Measurements from ENCODE around the gene HIPK1. TPM values are rescaled to one million over a fixed set of nuclear protein-coding genes. Genes with fewer than 3 reads are reported as not detected.

The HIPK1 gene
- total RNA-seq, 1 experiment from 2014 or later, result 52.2 TPM

DNA sequence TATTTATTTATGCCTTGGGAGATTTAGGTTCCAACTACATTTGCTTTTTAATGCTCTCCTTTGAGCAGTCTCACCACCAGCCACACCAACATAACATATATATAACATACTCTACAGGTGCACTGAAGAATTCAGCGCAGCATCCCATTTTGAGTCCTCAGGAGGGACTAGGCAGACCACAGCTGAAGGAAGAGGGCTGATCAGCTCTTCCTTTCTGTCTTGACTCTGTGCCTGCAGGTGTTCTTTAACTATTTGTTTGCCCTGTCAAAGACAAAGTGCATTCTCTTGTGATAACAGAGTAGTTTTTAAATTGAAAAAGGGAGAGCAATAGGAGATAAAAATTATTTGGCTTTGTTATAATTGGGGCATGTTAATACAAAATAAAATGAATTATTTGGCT lies 17.0 kb downstream of the HIPK1 start:
- ChIA-PET CTCF (interaction anchor here (0.9 to 2.4 kb wide), 8 partner anchors 16 to 401 kb away, joined by 3 to 7 read pairs (median 3); partner anchors contain the start of genes AP4B1 and OLFML3), POLR2A (no interaction called here)
- Mint-ChIP-seq H3K4me3 (no peak overlapping the region), H3K9me3 (no peaks in the 10 kb centered on the region), H3K36me3 (peaks cover 12% of the 10 kb centered on the region), H3K27ac (no peak overlapping the region), H3K27me3 (ENCODE audit: low read depth) (no peaks in the 10 kb centered on the region), H3K4me1 (peaks cover 23% of the 10 kb centered on the region)
- TF ChIP-seq GTF2I (CRISPR knock-in tag; conservative IDR thresholded peaks at IDR 0.05), result no peak
- TF ChIP-seq OVOL2 (CRISPR knock-in tag; IDR thresholded peaks at IDR 0.05; ENCODE audit: borderline replicate concordance), result no peak
- TF ChIP-seq, protein P1, sequence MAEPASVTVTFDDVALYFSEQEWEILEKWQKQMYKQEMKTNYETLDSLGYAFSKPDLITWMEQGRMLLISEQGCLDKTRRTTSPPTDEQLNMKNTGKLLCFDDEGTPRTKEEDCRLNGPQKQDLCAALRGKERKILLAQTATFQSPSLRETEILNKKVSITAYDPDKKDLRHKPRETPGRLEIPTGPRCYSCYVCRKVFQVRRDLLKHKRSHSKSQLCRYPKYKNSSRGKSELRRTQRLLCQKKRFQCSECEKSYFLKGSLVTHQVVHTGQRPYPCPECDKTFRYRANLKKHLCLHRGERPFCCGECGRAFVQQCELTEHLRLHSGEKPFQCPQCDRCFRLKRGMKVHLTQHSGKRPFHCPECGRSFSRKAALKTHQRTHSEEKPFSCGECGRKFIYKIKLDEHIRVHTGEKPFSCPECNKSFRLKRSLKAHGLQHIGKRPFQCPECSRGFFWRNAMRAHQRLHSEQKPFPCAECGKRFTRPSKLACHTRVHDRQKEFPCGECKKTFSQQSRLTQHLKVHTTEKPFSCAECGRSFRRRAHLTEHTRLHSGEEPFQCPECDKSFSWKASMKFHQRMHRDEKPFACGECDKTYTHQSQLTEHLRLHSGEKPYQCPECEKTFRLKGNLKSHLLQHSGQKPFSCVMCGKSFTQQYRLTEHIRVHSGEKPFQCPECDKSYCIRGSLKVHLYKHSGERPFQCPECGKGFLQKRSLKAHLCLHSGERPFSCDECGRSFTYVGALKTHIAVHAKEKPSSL (CRISPR knock-in tag; conservative IDR thresholded peaks at IDR 0.05), result no peak
- TF ChIP-seq, protein P2, sequence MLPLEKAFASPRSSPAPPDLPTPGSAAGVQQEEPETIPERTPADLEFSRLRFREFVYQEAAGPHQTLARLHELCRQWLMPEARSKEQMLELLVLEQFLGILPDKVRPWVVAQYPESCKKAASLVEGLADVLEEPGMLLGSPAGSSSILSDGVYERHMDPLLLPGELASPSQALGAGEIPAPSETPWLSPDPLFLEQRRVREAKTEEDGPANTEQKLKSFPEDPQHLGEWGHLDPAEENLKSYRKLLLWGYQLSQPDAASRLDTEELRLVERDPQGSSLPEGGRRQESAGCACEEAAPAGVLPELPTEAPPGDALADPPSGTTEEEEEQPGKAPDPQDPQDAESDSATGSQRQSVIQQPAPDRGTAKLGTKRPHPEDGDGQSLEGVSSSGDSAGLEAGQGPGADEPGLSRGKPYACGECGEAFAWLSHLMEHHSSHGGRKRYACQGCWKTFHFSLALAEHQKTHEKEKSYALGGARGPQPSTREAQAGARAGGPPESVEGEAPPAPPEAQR (CRISPR knock-in tag; IDR thresholded peaks at IDR 0.05), result no peak
- no peak for TF ChIP-seq CREM (CRISPR knock-in tag; IDR thresholded peaks at IDR 0.05)
- TF ChIP-seq TEAD1 (CRISPR knock-in tag; IDR thresholded peaks at IDR 0.05), result no peak
- no peak for TF ChIP-seq ZNF263 (CRISPR knock-in tag; IDR thresholded peaks at IDR 0.05; ENCODE audit: low read depth)
- no peak for TF ChIP-seq RELA (CRISPR knock-in tag; IDR thresholded peaks at IDR 0.05; ENCODE audit: borderline replicate concordance)
- no peak for TF ChIP-seq MXD4 (CRISPR knock-in tag; IDR thresholded peaks at IDR 0.05; ENCODE audit: borderline replicate concordance)
- TF ChIP-seq, protein P3, sequence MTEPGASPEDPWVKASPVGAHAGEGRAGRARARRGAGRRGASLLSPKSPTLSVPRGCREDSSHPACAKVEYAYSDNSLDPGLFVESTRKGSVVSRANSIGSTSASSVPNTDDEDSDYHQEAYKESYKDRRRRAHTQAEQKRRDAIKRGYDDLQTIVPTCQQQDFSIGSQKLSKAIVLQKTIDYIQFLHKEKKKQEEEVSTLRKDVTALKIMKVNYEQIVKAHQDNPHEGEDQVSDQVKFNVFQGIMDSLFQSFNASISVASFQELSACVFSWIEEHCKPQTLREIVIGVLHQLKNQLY (CRISPR knock-in tag; IDR thresholded peaks at IDR 0.05), result no peak
- no peak for TF ChIP-seq JUN (CRISPR knock-in tag; IDR thresholded peaks at IDR 0.05)
- no peak for TF ChIP-seq FOXJ3 (CRISPR knock-in tag; IDR thresholded peaks at IDR 0.05; ENCODE audit: borderline replicate concordance)
- TF ChIP-seq NR1H2 (CRISPR knock-in tag; IDR thresholded peaks at IDR 0.05), result no peak
- TF ChIP-seq, protein P4, sequence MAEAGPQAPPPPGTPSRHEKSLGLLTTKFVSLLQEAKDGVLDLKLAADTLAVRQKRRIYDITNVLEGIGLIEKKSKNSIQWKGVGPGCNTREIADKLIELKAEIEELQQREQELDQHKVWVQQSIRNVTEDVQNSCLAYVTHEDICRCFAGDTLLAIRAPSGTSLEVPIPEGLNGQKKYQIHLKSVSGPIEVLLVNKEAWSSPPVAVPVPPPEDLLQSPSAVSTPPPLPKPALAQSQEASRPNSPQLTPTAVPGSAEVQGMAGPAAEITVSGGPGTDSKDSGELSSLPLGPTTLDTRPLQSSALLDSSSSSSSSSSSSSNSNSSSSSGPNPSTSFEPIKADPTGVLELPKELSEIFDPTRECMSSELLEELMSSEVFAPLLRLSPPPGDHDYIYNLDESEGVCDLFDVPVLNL (CRISPR knock-in tag; IDR thresholded peaks at IDR 0.05; ENCODE audit: borderline replicate concordance, low read depth), result no peak
- TF ChIP-seq, protein P5, sequence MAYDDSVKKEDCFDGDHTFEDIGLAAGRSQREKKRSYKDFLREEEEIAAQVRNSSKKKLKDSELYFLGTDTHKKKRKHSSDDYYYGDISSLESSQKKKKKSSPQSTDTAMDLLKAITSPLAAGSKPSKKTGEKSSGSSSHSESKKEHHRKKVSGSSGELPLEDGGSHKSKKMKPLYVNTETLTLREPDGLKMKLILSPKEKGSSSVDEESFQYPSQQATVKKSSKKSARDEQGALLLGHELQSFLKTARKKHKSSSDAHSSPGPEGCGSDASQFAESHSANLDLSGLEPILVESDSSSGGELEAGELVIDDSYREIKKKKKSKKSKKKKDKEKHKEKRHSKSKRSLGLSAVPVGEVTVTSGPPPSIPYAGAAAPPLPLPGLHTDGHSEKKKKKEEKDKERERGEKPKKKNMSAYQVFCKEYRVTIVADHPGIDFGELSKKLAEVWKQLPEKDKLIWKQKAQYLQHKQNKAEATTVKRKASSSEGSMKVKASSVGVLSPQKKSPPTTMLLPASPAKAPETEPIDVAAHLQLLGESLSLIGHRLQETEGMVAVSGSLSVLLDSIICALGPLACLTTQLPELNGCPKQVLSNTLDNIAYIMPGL (CRISPR knock-in tag; IDR thresholded peaks at IDR 0.05), result no peak
- no peak for TF ChIP-seq IRF2 (CRISPR knock-in tag; IDR thresholded peaks at IDR 0.05; ENCODE audit: borderline replicate concordance, low read depth)
- no peak for TF ChIP-seq ZNF396 (CRISPR knock-in tag; IDR thresholded peaks at IDR 0.05; ENCODE audit: borderline replicate concordance)
- peak; percentile 46; the same call in 1 of the 2 replicates for ATAC-seq
- DNase-seq (ENCODE audit: low spot score), result no peak

DNA sequence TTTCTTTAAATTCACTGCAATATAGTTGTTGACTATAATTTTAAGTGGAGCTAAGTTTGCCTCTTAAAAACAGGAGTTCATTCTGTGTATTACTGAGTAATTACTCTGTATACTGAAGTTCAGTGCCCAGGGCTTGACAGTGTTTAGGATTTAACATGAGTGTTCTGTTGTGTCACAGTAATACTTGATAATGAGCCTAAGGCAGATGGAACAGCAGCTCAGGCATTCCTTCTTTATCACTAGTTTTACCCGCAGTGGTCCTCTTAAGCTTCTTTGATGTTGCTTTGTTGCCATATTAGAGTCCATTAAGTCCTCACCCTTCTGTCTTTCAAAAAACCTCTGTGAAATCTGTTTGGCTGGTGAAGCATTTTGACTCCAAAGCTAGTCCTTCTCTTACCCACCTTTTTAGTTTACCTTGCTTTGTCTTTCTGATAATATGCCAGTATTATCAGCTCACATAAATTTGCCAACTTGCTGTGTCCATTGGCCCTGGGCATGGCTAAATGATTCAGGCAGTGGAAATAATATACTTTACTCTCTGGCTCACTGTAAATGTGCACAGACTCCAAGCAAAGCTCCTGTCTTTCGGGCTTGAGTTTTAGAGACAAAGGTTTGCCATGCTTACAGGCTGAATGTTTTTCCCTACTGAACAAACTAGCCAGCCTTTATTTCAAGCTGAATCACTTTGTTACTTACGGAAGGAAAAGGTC lies 17.7 kb downstream of the HIPK1 start:
- ChIA-PET CTCF (interaction anchor here (0.7 to 2.6 kb wide), 9 partner anchors 8 to 400 kb away, joined by 3 to 11 read pairs (median 4); partner anchors contain the start of genes AP4B1 and OLFML3), POLR2A (no interaction called here)
- no peak for ATAC-seq
- DNase-seq (ENCODE audit: low spot score), result no peak
- Mint-ChIP-seq H3K27me3 (ENCODE audit: low read depth) (no peaks in the 10 kb centered on the region), H3K27ac (0 out of 2 replicates have a peak overlapping the region, but pooled peaks have one; percentile 26), H3K4me1 (peaks cover 23% of the 10 kb centered on the region), H3K9me3 (no peaks in the 10 kb centered on the region), H3K36me3 (peaks cover 9% of the 10 kb centered on the region), H3K4me3 (no peak overlapping the region)
- TF ChIP-seq, protein P6, sequence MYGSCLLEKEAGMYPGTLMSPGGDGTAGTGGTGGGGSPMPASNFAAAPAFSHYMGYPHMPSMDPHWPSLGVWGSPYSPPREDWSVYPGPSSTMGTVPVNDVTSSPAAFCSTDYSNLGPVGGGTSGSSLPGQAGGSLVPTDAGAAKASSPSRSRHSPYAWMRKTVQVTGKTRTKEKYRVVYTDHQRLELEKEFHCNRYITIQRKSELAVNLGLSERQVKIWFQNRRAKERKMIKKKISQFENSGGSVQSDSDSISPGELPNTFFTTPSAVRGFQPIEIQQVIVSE (CRISPR knock-in tag; IDR thresholded peaks at IDR 0.05; ENCODE audit: borderline replicate concordance), result no peak
- TF ChIP-seq, protein P7, sequence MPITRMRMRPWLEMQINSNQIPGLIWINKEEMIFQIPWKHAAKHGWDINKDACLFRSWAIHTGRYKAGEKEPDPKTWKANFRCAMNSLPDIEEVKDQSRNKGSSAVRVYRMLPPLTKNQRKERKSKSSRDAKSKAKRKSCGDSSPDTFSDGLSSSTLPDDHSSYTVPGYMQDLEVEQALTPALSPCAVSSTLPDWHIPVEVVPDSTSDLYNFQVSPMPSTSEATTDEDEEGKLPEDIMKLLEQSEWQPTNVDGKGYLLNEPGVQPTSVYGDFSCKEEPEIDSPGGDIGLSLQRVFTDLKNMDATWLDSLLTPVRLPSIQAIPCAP (CRISPR knock-in tag; IDR thresholded peaks at IDR 0.05), result no peak
- TF ChIP-seq RORB (CRISPR knock-in tag; IDR thresholded peaks at IDR 0.05) (no peak), JAZF1 (CRISPR knock-in tag; IDR thresholded peaks at IDR 0.05) (no peak), TEAD4 (CRISPR knock-in tag; IDR thresholded peaks at IDR 0.05) (no peak), MXD4 (CRISPR knock-in tag; IDR thresholded peaks at IDR 0.05; ENCODE audit: borderline replicate concordance) (no peak), FOXJ3 (CRISPR knock-in tag; IDR thresholded peaks at IDR 0.05; ENCODE audit: borderline replicate concordance) (no peak), ETV6 (CRISPR knock-in tag; IDR thresholded peaks at IDR 0.05) (no peak)
- TF ChIP-seq, protein P8, sequence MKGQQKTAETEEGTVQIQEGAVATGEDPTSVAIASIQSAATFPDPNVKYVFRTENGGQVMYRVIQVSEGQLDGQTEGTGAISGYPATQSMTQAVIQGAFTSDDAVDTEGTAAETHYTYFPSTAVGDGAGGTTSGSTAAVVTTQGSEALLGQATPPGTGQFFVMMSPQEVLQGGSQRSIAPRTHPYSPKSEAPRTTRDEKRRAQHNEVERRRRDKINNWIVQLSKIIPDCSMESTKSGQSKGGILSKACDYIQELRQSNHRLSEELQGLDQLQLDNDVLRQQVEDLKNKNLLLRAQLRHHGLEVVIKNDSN (CRISPR knock-in tag; IDR thresholded peaks at IDR 0.05), result no peak

Measured in WTC11 (cell line).